Activated T-cell treated with anti-CD3 and anti-CD28 coated beads, Interleukin-2, amount 50 U/mL, for 48 hours (primary cell): Measurements from ENCODE around the gene TFDP3.

Experiments used
- DNase-seq, 2 experiments: peaks; one replicate each; pipeline ENCODE4 v3.0.0-alpha.2; 2020

TFDP3 gene

GRCh38 chrX:133185119-133185518, 33.0 kb downstream of the TFDP3 start:
- no peak for DNase-seq

GRCh38 chrX:133183806-133184205, 34.3 kb downstream of the TFDP3 start:
- DNase-seq: no peak

- DNase-seq: no peak
Observed at GRCh38 chrX:133179500-133179899, 38.7 kb downstream of the TFDP3 start.

DNA sequence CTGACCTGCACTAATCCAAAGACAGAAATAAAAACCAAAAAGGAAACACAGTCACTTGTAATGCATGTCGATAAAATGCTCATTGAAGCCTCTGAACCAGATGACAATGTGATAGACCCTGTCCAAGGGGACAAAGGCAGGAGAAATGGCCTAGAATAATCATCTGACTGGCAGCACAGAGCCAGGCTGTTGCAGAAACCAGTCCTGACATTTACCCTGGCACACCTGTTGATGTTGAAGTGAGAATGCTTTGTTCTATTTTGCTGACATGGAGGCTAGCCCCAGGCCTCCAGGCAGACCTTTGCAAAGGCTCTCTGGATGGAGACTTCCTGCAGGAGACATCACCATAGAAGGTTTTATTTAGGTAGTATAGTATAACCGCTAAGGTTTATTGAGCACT, 41.0 kb downstream of the TFDP3 start:
- DNase-seq: no peak

GRCh38 chrX:133175605-133176004, 42.5 kb downstream of the TFDP3 start:
- DNase-seq: no peak

DNA sequence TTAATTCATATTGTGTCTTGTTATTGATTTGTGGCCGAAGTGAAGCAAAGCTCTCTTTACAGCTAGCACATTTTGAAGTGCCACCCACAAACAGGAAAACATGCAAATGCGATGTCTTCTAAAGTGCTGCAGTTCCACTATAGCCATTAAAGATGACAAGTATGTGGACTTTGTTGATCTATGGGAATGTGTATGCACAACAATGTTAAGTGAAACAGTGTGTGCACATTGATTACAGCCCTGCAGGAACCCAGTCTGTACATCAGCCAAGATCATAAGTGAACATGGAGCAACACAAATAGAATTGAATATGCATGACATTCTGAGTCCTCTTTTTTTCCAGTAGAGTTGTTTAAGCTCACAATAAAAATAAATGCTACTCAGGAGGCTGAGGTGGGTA, 43.0 kb downstream of the TFDP3 start:
- no peak for DNase-seq

DNA sequence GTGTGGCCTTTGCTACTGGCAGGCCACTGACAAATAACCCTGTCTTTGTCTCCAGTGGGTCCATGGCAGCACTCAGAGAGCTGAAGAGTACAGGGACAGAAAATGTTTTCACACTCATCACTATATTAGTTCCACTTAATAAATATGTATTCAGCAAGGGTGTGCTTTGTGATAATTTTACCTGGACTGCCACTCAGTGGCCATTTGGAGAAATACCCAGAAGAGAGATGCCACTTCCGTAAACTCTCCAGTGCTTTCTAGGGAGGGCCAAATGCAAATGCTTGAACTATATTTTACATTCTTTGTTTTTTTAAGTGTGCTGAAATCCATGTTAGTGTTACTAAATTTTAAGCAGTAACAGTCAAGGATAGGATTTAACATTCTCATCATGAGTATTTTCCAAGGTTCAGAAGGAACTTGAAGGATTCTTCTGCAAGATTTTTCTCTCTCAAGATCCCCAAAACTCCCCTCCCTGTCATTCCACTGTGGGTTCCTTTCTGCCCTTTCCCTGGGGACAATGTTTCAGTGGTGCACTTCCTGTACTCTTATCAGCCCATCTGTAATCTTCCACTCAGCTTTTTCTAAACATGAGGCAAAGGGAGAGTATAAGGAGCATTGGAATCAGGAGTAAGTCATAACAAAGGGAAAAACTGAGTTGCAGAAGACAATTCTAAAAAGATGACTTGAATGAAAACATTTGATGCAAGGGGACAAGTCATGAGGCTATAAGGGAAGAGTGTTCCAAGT, 46.0 kb downstream of the TFDP3 start:
- no peak for DNase-seq
